Measurements from ENCODE around the gene ZNF573. TPM values are rescaled to one million over a fixed set of nuclear protein-coding genes. Genes with fewer than 3 reads are reported as not detected.

The ZNF573 gene
- total RNA-seq, 1 donor = 6.9 TPM

GRCh38 chr19:37725181-37725580 lies 54.2 kb downstream of the ZNF573 start:
- no peak overlapping the region for H3K27ac ChIP-seq (ENCODE audit: low read depth, low read length)
- H3K4me1 ChIP-seq (ENCODE audit: insufficient read depth, low read length) = no peaks in the 10 kb centered on the region
- DNase-seq (ENCODE audit: insufficient read length, low spot score, missing footprints) = no peak
- no peak overlapping the region for H2AFZ ChIP-seq (ENCODE audit: low read length)
- no peaks in the 10 kb centered on the region for H4K20me1 ChIP-seq (ENCODE audit: insufficient read depth, low read length)
- TF ChIP-seq CTCF (IDR thresholded peaks at IDR 0.05; ENCODE audit: extremely low read depth, low read depth, low read length) = no peak
- no peaks in the 10 kb centered on the region for H3K27me3 ChIP-seq (ENCODE audit: insufficient read depth, low read length)
- no peaks in the 10 kb centered on the region for H3K9me3 ChIP-seq (ENCODE audit: low read depth, low read length)
- no peaks in the 10 kb centered on the region for H3K36me3 ChIP-seq (ENCODE audit: insufficient read depth, low read length)
- no peak overlapping the region for H3K4me3 ChIP-seq (ENCODE audit: insufficient read depth, low read length)
- no peak overlapping the region for H3K4me2 ChIP-seq (ENCODE audit: insufficient read depth, low read length)
- no peaks in the 10 kb centered on the region for H3K79me2 ChIP-seq (ENCODE audit: insufficient read depth, low read length)

GRCh38 chr19:37719927-37720265 lies 59.5 kb downstream of the ZNF573 start:
- peak overlapping the region; percentile 81 for H3K4me2 ChIP-seq (ENCODE audit: insufficient read depth, low read length)
- H3K79me2 ChIP-seq (ENCODE audit: insufficient read depth, low read length) = peaks cover 16% of the 10 kb centered on the region
- H3K27ac ChIP-seq (ENCODE audit: low read depth, low read length) = no peak overlapping the region
- no peak for TF ChIP-seq CTCF (IDR thresholded peaks at IDR 0.05; ENCODE audit: extremely low read depth, low read depth, low read length)
- no peak for DNase-seq (ENCODE audit: insufficient read length, low spot score, missing footprints)
- H4K20me1 ChIP-seq (ENCODE audit: insufficient read depth, low read length) = no peaks in the 10 kb centered on the region
- H2AFZ ChIP-seq (ENCODE audit: low read length) = peak overlapping the region; percentile 96
- H3K4me1 ChIP-seq (ENCODE audit: insufficient read depth, low read length) = peaks cover 8% of the 10 kb centered on the region
- H3K4me3 ChIP-seq (ENCODE audit: insufficient read depth, low read length) = peak overlapping the region; percentile 85
- H3K27me3 ChIP-seq (ENCODE audit: insufficient read depth, low read length) = no peaks in the 10 kb centered on the region
- H3K36me3 ChIP-seq (ENCODE audit: insufficient read depth, low read length) = peaks cover under 1% of the 10 kb centered on the region
- H3K9me3 ChIP-seq (ENCODE audit: low read depth, low read length) = no peaks in the 10 kb centered on the region

GRCh38 chr19:37719111-37719926 lies 60.1 kb downstream of the ZNF573 start, which contains the start of gene ZNF607:
Gene ZNF607, minus strand, starts transcription at chr19:37719761. Its CDS starts 8,143 bp downstream, at chr19:37711618.
- Histone ChIP-seq H2AFZ (ENCODE audit: low read length) (peak within 1 kb of the TSS; percentile 96), H3K9me3 (ENCODE audit: low read depth, low read length) (no peaks in the 10 kb centered on the region), H4K20me1 (ENCODE audit: insufficient read depth, low read length) (no peaks in the 10 kb centered on the region), H3K27ac (ENCODE audit: low read depth, low read length) (peak within 1 kb of the TSS; percentile 67), H3K79me2 (ENCODE audit: insufficient read depth, low read length) (peaks cover 16% of the 10 kb centered on the region), H3K27me3 (ENCODE audit: insufficient read depth, low read length) (no peaks in the 10 kb centered on the region), H3K4me1 (ENCODE audit: insufficient read depth, low read length) (peaks cover 8% of the 10 kb centered on the region), H3K36me3 (ENCODE audit: insufficient read depth, low read length) (peaks cover 6% of the 10 kb centered on the region), H3K4me2 (ENCODE audit: insufficient read depth, low read length) (peak within 1 kb of the TSS; percentile 81), H3K4me3 (ENCODE audit: insufficient read depth, low read length) (peak within 1 kb of the TSS; percentile 85)
- peak; percentile 95 for DNase-seq (ENCODE audit: insufficient read length, low spot score, missing footprints)
- TF ChIP-seq CTCF (IDR thresholded peaks at IDR 0.05; ENCODE audit: extremely low read depth, low read depth, low read length) = peak; percentile 56

- Histone ChIP-seq H4K20me1 (ENCODE audit: insufficient read depth, low read length) (no peaks in the 10 kb centered on the region), H3K27me3 (ENCODE audit: insufficient read depth, low read length) (no peaks in the 10 kb centered on the region), H3K9me3 (ENCODE audit: low read depth, low read length) (no peaks in the 10 kb centered on the region), H3K4me2 (ENCODE audit: insufficient read depth, low read length) (peak overlapping the region; percentile 81), H3K27ac (ENCODE audit: low read depth, low read length) (peak overlapping the region; percentile 67), H3K4me3 (ENCODE audit: insufficient read depth, low read length) (peak overlapping the region; percentile 85), H3K36me3 (ENCODE audit: insufficient read depth, low read length) (peaks cover 7% of the 10 kb centered on the region), H3K4me1 (ENCODE audit: insufficient read depth, low read length) (peaks cover 8% of the 10 kb centered on the region), H2AFZ (ENCODE audit: low read length) (peak overlapping the region; percentile 96), H3K79me2 (ENCODE audit: insufficient read depth, low read length) (peaks cover 16% of the 10 kb centered on the region)
- no peak for TF ChIP-seq CTCF (IDR thresholded peaks at IDR 0.05; ENCODE audit: extremely low read depth, low read depth, low read length)
- DNase-seq (ENCODE audit: insufficient read length, low spot score, missing footprints) = no peak
These were observed 61.1 kb downstream of the ZNF573 start for GRCh38 chr19:37718304-37718703.

Measured in osteoblast (primary cell).